ENCODE results near the gene OLFML2A.
"Not testable (repeated sequence)": the region's sequence is repeated elsewhere in the genome, so short reads cannot be mapped to it uniquely, and the experiment has no call there.

The OLFML2A gene

DNA sequence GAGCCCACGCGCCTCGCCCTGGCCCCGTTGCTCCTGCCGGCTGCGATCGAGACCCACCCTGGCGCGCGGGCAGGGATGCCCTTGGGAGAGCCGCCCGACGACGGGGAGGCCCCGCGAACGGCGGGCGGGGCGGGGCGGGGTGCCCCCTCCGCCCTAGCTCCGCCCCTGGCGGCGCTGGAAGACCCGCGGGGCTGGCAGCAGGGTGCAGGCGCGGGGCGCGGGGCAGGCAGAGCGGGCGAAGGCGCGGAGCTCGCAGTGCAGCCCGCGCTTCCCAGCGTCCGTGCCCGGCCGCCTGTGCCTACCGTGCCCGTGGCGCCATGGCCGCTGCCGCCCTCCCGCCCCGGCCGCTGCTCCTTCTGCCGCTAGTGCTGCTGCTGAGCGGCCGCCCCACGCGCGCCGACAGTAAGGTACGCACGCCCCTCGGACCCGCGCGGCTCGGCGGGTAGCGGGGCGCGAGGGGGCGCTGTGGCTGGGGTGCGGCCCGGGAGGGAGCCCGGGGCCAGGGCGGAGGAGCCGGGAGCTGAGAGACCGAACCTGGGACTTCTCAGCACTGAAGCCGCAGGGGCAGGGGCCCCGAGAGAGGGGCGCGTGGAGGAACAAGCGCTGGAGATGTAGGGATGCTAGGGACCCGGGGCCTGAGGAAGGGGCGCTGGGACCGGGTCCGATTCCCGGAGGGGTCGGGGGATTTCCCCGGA, at the start of gene OLFML2A:
TSS of gene OLFML2A (plus strand) at position 180 of the 695 bp plus-strand sequence. CDS start at position 318, 138 bp downstream.
- no peak for DNase-seq

GRCh38 chr9:124730772-124731171, 46.2 kb upstream of the OLFML2A start:
- no peak for DNase-seq

DNA sequence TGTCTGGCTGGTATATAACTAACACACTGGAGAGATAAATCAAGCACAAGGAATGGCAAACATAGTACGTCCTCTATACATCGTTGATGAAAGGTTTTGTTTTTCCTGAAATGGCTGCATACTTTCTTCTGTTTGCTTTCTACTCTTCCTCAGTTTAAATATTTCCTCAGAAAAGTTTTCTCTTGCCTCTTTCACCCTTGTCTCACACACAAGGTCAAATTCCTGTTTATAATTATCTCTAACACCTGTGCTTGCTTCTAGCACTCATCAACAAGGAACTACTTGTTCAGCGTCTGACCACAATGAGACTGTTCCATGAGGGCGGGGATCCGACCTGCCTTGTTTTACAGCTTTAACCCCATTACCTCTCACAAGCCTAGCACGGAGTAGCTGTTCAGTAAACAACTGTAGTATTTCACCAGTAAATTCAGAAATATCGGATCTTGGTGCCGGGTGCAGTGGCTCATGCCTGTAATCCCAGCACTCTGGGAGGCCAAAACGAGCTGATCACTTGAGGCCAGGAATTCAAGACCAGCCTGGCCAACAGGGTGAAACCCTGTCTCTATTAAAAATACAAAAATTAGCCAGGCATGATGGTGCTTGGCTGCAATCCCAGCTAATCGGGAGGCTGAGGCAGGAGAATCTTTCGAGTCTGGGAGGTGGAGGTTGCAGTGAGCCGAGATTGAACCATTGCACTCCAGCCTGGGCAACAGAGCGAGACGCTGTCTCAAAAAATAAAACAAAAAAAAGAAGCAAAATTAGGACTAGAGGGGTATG, 42.8 kb upstream of the OLFML2A start:
- DNase-seq, result no peak

- DNase-seq, result not testable (repeated sequence)
These were observed 42.2 kb upstream of the OLFML2A start for GRCh38 chr9:124734741-124735083.

DNA sequence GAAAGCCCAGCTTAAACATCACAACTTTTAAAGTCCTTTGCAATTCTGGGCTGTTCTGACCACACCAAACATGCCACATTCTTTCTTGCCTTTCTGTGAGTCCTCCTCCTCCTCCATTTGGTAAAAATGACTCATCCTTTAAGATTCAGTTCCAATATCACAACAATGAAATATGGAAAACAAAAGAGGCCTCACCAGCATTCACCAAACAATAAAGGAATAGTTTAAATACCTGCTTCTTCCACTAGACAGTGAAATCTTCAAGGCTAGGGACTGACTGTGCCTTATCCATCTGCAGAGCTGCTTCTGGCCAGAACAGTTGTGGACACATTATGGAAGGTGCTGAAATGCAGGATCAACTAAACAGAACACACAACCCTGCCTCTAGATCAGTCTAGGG, 41.8 kb upstream of the OLFML2A start:
- DNase-seq, result no peak

- DNase-seq, result not testable (repeated sequence)
These were observed 38.9 kb upstream of the OLFML2A start for GRCh38 chr9:124738075-124738474.

DNA sequence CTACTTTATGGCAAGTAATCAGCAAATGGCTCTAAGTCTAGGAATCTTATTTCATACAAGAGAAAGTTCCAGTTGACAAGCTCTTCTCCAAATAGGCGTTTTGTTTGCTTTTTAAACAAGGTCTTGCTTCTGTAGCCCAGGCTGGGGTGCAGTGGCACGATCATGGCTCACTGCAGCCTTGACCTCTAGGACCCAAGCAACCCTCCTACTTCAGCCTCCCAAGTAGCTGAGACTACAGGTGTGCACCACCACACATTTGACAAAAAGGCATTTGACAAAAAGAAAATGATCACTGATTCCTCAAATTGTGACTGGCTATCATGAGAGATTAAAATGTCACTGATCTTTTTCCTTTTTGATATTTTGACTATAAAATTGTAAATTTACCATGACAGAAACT, 37.6 kb upstream of the OLFML2A start:
- DNase-seq, result no peak

- DNase-seq, result no peak
These were observed 35.8 kb upstream of the OLFML2A start for GRCh38 chr9:124741149-124741548.

GRCh38 chr9:124741662-124742061, 35.3 kb upstream of the OLFML2A start:
- DNase-seq, result no peak

DNA sequence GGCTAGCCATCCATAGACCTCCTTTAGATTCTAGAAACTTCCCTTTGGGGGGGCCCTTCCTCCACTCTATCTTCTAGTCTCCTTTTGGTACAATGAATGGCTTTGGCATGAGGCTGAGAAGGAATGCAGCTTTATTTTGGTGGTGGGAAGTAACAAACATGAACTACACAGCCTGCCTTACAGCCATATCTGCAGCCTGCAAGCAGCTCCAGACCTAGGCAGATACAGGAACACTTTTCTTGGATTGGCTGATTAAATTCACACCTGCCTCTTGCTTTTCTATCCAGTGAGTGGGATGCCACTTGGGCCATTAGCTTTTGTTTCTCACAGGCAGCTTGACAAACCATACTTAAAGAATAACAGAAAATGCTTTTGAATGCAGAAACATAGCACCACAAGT, 34.0 kb upstream of the OLFML2A start:
- no peak for DNase-seq

- no peak for DNase-seq
These were observed 33.1 kb upstream of the OLFML2A start for GRCh38 chr9:124743686-124744348.

DNA sequence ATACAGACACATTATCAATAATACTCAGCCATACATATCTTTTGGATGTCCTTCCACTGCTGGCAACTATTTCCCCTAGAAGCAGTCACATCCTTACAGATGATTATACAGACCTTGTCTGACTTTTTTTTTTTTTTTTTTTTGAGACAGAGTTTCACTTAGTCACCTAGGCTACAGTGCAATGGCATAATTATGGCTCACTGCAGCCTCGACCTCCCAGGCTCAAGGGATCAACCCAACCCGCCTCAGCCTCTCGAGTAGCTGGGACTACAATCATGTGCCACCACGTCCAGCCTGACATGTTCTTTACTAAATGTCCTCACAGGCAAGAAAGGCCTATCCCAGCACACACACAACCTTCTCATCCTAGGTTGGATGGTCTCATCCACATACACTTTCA, 29.9 kb upstream of the OLFML2A start:
- DNase-seq, result no peak

- DNase-seq, result no peak
These were observed 27.6 kb upstream of the OLFML2A start for GRCh38 chr9:124749284-124749683.

GRCh38 chr9:124749781-124750180, 27.2 kb upstream of the OLFML2A start:
- DNase-seq, result no peak

GRCh38 chr9:124752967-124753366, 24.0 kb upstream of the OLFML2A start:
- DNase-seq, result no peak

GRCh38 chr9:124754289-124754688, 22.6 kb upstream of the OLFML2A start:
- no peak for DNase-seq

DNA sequence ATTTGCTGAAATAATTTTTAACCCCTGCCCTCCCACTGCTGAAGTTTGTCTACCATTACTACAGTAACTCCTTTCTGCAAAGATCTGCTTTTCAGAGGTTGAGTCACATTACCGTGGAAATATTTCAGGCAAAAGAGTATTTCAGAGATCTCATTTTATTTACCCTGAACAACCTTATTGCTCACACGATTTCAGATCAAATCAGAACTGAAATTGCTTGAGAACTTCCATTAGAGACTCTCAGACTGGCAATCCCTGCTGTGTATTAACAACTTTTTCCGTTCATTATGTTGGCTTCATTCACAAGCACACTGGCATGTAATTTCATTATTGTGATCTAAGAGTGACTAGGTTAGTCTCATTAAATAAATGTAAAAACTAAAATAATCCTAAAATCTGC, 21.9 kb upstream of the OLFML2A start:
- DNase-seq, result no peak

- DNase-seq, result no peak
These were observed 20.9 kb upstream of the OLFML2A start for GRCh38 chr9:124756011-124756410.

- DNase-seq, result no peak
These were observed 19.3 kb upstream of the OLFML2A start for GRCh38 chr9:124757616-124758015.

GRCh38 chr9:124758061-124758460, 18.9 kb upstream of the OLFML2A start:
- no peak for DNase-seq

DNA sequence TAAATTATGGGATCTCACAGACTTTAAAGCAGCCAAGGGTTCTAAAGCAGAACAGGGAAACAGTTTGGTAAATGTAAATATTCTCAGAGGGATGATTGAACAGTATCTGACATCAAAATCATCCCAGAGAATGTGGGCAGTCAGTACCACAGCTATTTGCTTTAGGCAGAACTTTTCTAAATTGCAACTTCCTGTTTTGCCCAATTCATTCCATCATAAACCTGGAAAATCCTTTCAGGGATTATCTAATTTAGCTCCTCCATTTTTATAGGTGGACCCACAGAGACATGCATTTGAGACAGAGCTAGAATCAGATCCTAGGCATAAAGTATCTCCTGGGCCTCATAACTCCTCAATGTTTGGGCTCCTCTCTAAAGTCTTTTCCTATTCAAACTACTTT, 18.2 kb upstream of the OLFML2A start:
- DNase-seq, result no peak

- no peak for DNase-seq
These were observed 17.6 kb upstream of the OLFML2A start for GRCh38 chr9:124759327-124759726.

- no peak for DNase-seq
These were observed 16.2 kb upstream of the OLFML2A start for GRCh38 chr9:124760719-124761118.

- no peak for DNase-seq
These were observed 15.7 kb upstream of the OLFML2A start for GRCh38 chr9:124761196-124761595.

Data from NCI-H187 (cell line).